Measurements from ENCODE around the gene IQCH. TPM values are rescaled to one million over a fixed set of nuclear protein-coding genes. Genes with fewer than 3 reads are reported as not detected.

The IQCH gene
- total and polyA plus RNA-seq, 4 experiments from 2014 or later: 0.99 to 2.1 (median 1.5) TPM

GRCh38 chr15:67415181-67415580 is 160.6 kb downstream of the IQCH start:
- Mint-ChIP-seq H3K27me3 (no peaks in the 10 kb centered on the region), H3K9me3 (no peaks in the 10 kb centered on the region), H3K36me3 (peaks cover 5 to 10% of the 10 kb centered on the region in 2 donors), H3K27ac (peak overlapping the region in 1 of 7 donors; percentile 9), H3K4me1 (no peaks in the 10 kb centered on the region), H3K4me3 (no peak overlapping the region)
- ChIA-PET CTCF (ENCODE audit: partially characterized antibody) (no interaction called here), POLR2A (ENCODE audit: partially characterized antibody) (no interaction called here)
- DNase-seq: no peak
- H3K36me3 ChIP-seq (ENCODE audit: insufficient read depth, low read length): no peaks in the 10 kb centered on the region
- no peak overlapping the region for H3K27ac ChIP-seq (ENCODE audit: low read depth, low read length)
- no peaks in the 10 kb centered on the region for H3K27me3 ChIP-seq (ENCODE audit: insufficient read depth, low read length)
- intact Hi-C loops (cut with micrococcal nuclease): no loop called here
- no peaks in the 10 kb centered on the region for H3K4me1 ChIP-seq (ENCODE audit: insufficient read depth, low read length)
- no peaks in the 10 kb centered on the region for H3K9me3 ChIP-seq (ENCODE audit: control insufficient read depth in 1 of 2, low read length in 2 of 2)
- no peak overlapping the region for H3K4me3 ChIP-seq (ENCODE audit: low read length in 2 of 2)

- no peak for DNase-seq
- H3K36me3 ChIP-seq (ENCODE audit: insufficient read depth, low read length): no peaks in the 10 kb centered on the region
- H3K4me3 ChIP-seq (ENCODE audit: low read length in 2 of 2): no peak overlapping the region
- CTCF ChIA-PET (ENCODE audit: partially characterized antibody): no interaction called here
- H3K9me3 ChIP-seq (ENCODE audit: control insufficient read depth in 1 of 2, low read length in 2 of 2): no peaks in the 10 kb centered on the region
- Mint-ChIP-seq H3K9me3 (no peaks in the 10 kb centered on the region), H3K4me1 (no peaks in the 10 kb centered on the region), H3K4me3 (no peak overlapping the region), H3K36me3 (peaks cover 4% of the 10 kb centered on the region in 2 donors), H3K27ac (no peak overlapping the region), H3K27me3 (no peaks in the 10 kb centered on the region)
- H3K27ac ChIP-seq (ENCODE audit: low read depth, low read length): no peak overlapping the region
- no peaks in the 10 kb centered on the region for H3K27me3 ChIP-seq (ENCODE audit: insufficient read depth, low read length)
- POLR2A ChIA-PET (ENCODE audit: partially characterized antibody): no interaction called here
- H3K4me1 ChIP-seq (ENCODE audit: insufficient read depth, low read length): no peaks in the 10 kb centered on the region
- intact Hi-C loops (cut with micrococcal nuclease): no loop called here
Observed at GRCh38 chr15:67416891-67417290, 162.3 kb downstream of the IQCH start.

- no peaks in the 10 kb centered on the region for H3K27me3 Mint-ChIP-seq
- ChIA-PET CTCF (ENCODE audit: partially characterized antibody) (no interaction called here), POLR2A (ENCODE audit: partially characterized antibody) (no interaction called here)
Observed at GRCh38 chr15:67419705-67420104, 165.1 kb downstream of the IQCH start.

GRCh38 chr15:67420137-67420536 is 165.6 kb downstream of the IQCH start:
- Mint-ChIP-seq H3K27me3 (no peaks in the 10 kb centered on the region), H3K9me3 (no peaks in the 10 kb centered on the region), H3K36me3 (peaks cover 0 to 3% of the 10 kb centered on the region in 2 donors), H3K4me1 (no peaks in the 10 kb centered on the region), H3K4me3 (no peak overlapping the region), H3K27ac (peak overlapping the region in 1 of 7 donors; percentile 42)
- CTCF ChIA-PET (ENCODE audit: partially characterized antibody): interaction anchor here (0.6 kb wide), 1 partner anchor 91 kb away, joined by 3 read pairs; no protein-coding TSS in a partner anchor
- Histone ChIP-seq H3K27ac (ENCODE audit: low read depth, low read length) (no peak overlapping the region), H3K9me3 (ENCODE audit: control insufficient read depth in 1 of 2, low read length in 2 of 2) (no peaks in the 10 kb centered on the region), H3K36me3 (ENCODE audit: insufficient read depth, low read length) (no peaks in the 10 kb centered on the region), H3K4me3 (ENCODE audit: low read length in 2 of 2) (no peak overlapping the region), H3K27me3 (ENCODE audit: insufficient read depth, low read length) (no peaks in the 10 kb centered on the region), H3K4me1 (ENCODE audit: insufficient read depth, low read length) (no peaks in the 10 kb centered on the region)
- DNase-seq: no peak
- intact Hi-C loops (cut with micrococcal nuclease): no loop called here
- POLR2A ChIA-PET (ENCODE audit: partially characterized antibody): no interaction called here

More at GRCh38 chr15:67419705-67420104, 165.1 kb downstream of the IQCH start:
- H3K27ac Mint-ChIP-seq: no peak overlapping the region
- Histone ChIP-seq H3K4me1 (ENCODE audit: insufficient read depth, low read length) (no peaks in the 10 kb centered on the region), H3K36me3 (ENCODE audit: insufficient read depth, low read length) (no peaks in the 10 kb centered on the region), H3K27ac (ENCODE audit: low read depth, low read length) (no peak overlapping the region), H3K27me3 (ENCODE audit: insufficient read depth, low read length) (no peaks in the 10 kb centered on the region), H3K9me3 (ENCODE audit: control insufficient read depth in 1 of 2, low read length in 2 of 2) (no peaks in the 10 kb centered on the region), H3K4me3 (ENCODE audit: low read length in 2 of 2) (no peak overlapping the region)
- H3K9me3 Mint-ChIP-seq: no peaks in the 10 kb centered on the region
- DNase-seq: no peak
- H3K36me3 Mint-ChIP-seq: peaks cover 0 to 5% of the 10 kb centered on the region in 2 donors
- H3K4me1 Mint-ChIP-seq: no peaks in the 10 kb centered on the region
- no peak overlapping the region for H3K4me3 Mint-ChIP-seq
- intact Hi-C loops (cut with micrococcal nuclease): no loop called here

GRCh38 chr15:67421105-67421504 is 166.5 kb downstream of the IQCH start:
- H3K27me3 Mint-ChIP-seq: no peaks in the 10 kb centered on the region
- no peak for DNase-seq
- H3K4me1 Mint-ChIP-seq: no peaks in the 10 kb centered on the region
- Histone ChIP-seq H3K4me1 (ENCODE audit: insufficient read depth, low read length) (no peaks in the 10 kb centered on the region), H3K4me3 (ENCODE audit: low read length in 2 of 2) (no peak overlapping the region), H3K27ac (ENCODE audit: low read depth, low read length) (no peak overlapping the region), H3K9me3 (ENCODE audit: control insufficient read depth in 1 of 2, low read length in 2 of 2) (no peaks in the 10 kb centered on the region), H3K36me3 (ENCODE audit: insufficient read depth, low read length) (no peaks in the 10 kb centered on the region), H3K27me3 (ENCODE audit: insufficient read depth, low read length) (no peaks in the 10 kb centered on the region)
- CTCF ChIA-PET (ENCODE audit: partially characterized antibody): no interaction called here
- H3K36me3 Mint-ChIP-seq: peaks cover 0 to 3% of the 10 kb centered on the region in 2 donors
- intact Hi-C loops (cut with micrococcal nuclease): no loop called here
- H3K27ac Mint-ChIP-seq: no peak overlapping the region
- no peaks in the 10 kb centered on the region for H3K9me3 Mint-ChIP-seq
- H3K4me3 Mint-ChIP-seq: no peak overlapping the region
- POLR2A ChIA-PET (ENCODE audit: partially characterized antibody): no interaction called here

- no peak overlapping the region for H3K27ac Mint-ChIP-seq
- no peaks in the 10 kb centered on the region for H3K4me1 Mint-ChIP-seq
- no peaks in the 10 kb centered on the region for H3K27me3 Mint-ChIP-seq
- ChIA-PET CTCF (ENCODE audit: partially characterized antibody) (interaction anchor here (1.0 kb wide), 1 partner anchor 11 kb away, joined by 3 read pairs; no protein-coding TSS in a partner anchor), POLR2A (ENCODE audit: partially characterized antibody) (no interaction called here)
- Histone ChIP-seq H3K4me1 (ENCODE audit: insufficient read depth, low read length) (no peaks in the 10 kb centered on the region), H3K27me3 (ENCODE audit: insufficient read depth, low read length) (no peaks in the 10 kb centered on the region), H3K4me3 (ENCODE audit: low read length in 2 of 2) (no peak overlapping the region), H3K9me3 (ENCODE audit: control insufficient read depth in 1 of 2, low read length in 2 of 2) (no peaks in the 10 kb centered on the region), H3K36me3 (ENCODE audit: insufficient read depth, low read length) (no peaks in the 10 kb centered on the region), H3K27ac (ENCODE audit: low read depth, low read length) (no peak overlapping the region)
- DNase-seq: no peak
- no peak overlapping the region for H3K4me3 Mint-ChIP-seq
- H3K9me3 Mint-ChIP-seq: no peaks in the 10 kb centered on the region
- peaks cover 0 to 7% of the 10 kb centered on the region in 2 donors for H3K36me3 Mint-ChIP-seq
- intact Hi-C loops (cut with micrococcal nuclease): no loop called here
Observed at GRCh38 chr15:67422296-67422695, 167.7 kb downstream of the IQCH start.

- Histone ChIP-seq H3K4me1 (ENCODE audit: insufficient read depth, low read length) (no peaks in the 10 kb centered on the region), H3K27me3 (ENCODE audit: insufficient read depth, low read length) (no peaks in the 10 kb centered on the region), H3K27ac (ENCODE audit: low read depth, low read length) (no peak overlapping the region), H3K36me3 (ENCODE audit: insufficient read depth, low read length) (no peaks in the 10 kb centered on the region), H3K4me3 (ENCODE audit: low read length in 2 of 2) (no peak overlapping the region), H3K9me3 (ENCODE audit: control insufficient read depth in 1 of 2, low read length in 2 of 2) (no peaks in the 10 kb centered on the region)
- ChIA-PET CTCF (ENCODE audit: partially characterized antibody) (interaction anchor here (0.7 to 3.1 kb wide), 9 partner anchors 11 to 487 kb away, joined by 3 to 19 read pairs (median 3); no protein-coding TSS in a partner anchor), POLR2A (ENCODE audit: partially characterized antibody) (no interaction called here)
- no peaks in the 10 kb centered on the region for H3K27me3 Mint-ChIP-seq
- no peak overlapping the region for H3K4me3 Mint-ChIP-seq
- no peaks in the 10 kb centered on the region for H3K9me3 Mint-ChIP-seq
- H3K36me3 Mint-ChIP-seq: peaks cover 1 to 3% of the 10 kb centered on the region in 2 donors
- intact Hi-C loops (cut with micrococcal nuclease): no loop called here
- DNase-seq: peak in 1 of 5 donors; percentile 9
- no peak overlapping the region for H3K27ac Mint-ChIP-seq
- H3K4me1 Mint-ChIP-seq: no peaks in the 10 kb centered on the region
Observed at GRCh38 chr15:67433495-67434099, 179.0 kb downstream of the IQCH start.
